HT1080 (cell line): ENCODE measurements around the gene KCTD2. TPM values are rescaled to one million over a fixed set of nuclear protein-coding genes. Genes with fewer than 3 reads are reported as not detected.

Source experiments
- small RNA-seq: library from RNA; depleted of rRNA; stranded (forward); fragments of <200 nt; gene quantifications from one replicate; pipeline ENCODE3, GENCODE V24; 2014
- total RNA-seq: library from RNA; depleted of rRNA; stranded (reverse); fragments of >200 nt; shearing (Covaris generic); gene quantifications from 2 replicates; pipeline ENCODE4 v1.2.3, GENCODE V29; 2014; rRNA removed

Gene KCTD2
- total RNA-seq, 1 experiment from 2014 or later: 18.6 TPM

Small RNA genes within 50 kb of the gene (small RNA-seq; reads per million reads assigned to genes)
- not detected for gene AC111186.1
- gene RF00019: not detected
- gene RN7SL573P: not detected
- gene RNU6-362P: not detected

Other genes with a start within 250 kb of the KCTD2 start
- gene GRIN2C, start 187.3 kb upstream of the KCTD2 start, total RNA-seq: 0.07 and 0.10 TPM in 2 replicates
- gene FDXR, start 174.2 kb upstream of the KCTD2 start, total RNA-seq: 46.9 and 48.7 TPM in 2 replicates
- not detected in 2 replicates for gene FADS6, start 153.6 kb upstream of the KCTD2 start, total RNA-seq
- gene USH1G, start 124.0 kb upstream of the KCTD2 start, total RNA-seq: not detected in 2 replicates
- gene OTOP2, start 123.0 kb upstream of the KCTD2 start, total RNA-seq: not detected in 2 replicates
- not detected in 2 replicates for gene OTOP3, start 111.3 kb upstream of the KCTD2 start, total RNA-seq
- 0.13 and 1.8 TPM in 2 replicates for gene HID1, start 74.5 kb upstream of the KCTD2 start, total RNA-seq
- 3.6 and 3.8 TPM in 2 replicates for gene CDR2L, start 59.6 kb upstream of the KCTD2 start, total RNA-seq
- gene MRPL58, start 34.6 kb upstream of the KCTD2 start, total RNA-seq: 110 and 114 TPM in 2 replicates
- 259 and 270 TPM in 2 replicates for gene ATP5PD, start 256 bp upstream of the KCTD2 start, total RNA-seq
- gene SLC16A5, start 40.7 kb downstream of the KCTD2 start, total RNA-seq: not detected in 2 replicates
- gene ARMC7, start 62.7 kb downstream of the KCTD2 start, total RNA-seq: 8.0 and 8.2 TPM in 2 replicates
- gene NT5C, start 84.5 kb downstream of the KCTD2 start, total RNA-seq: 150 and 161 TPM in 2 replicates
- gene JPT1, start 107.3 kb downstream of the KCTD2 start, total RNA-seq: 260 and 308 TPM in 2 replicates
- gene SUMO2, start 135.7 kb downstream of the KCTD2 start, total RNA-seq: 314 and 319 TPM in 2 replicates
- gene NUP85, start 158.5 kb downstream of the KCTD2 start, total RNA-seq: 45.1 and 45.6 TPM in 2 replicates
- gene GGA3, start 214.4 kb downstream of the KCTD2 start, total RNA-seq: 14.9 and 15.4 TPM in 2 replicates
- 123 and 139 TPM in 2 replicates for gene MRPS7, start 214.7 kb downstream of the KCTD2 start, total RNA-seq
- gene MIF4GD, start 224.0 kb downstream of the KCTD2 start, total RNA-seq: 13.1 and 20.7 TPM in 2 replicates
- 31.1 and 32.0 TPM in 2 replicates for gene SLC25A19, start 242.2 kb downstream of the KCTD2 start, total RNA-seq